HCT116 (cell line): ENCODE results near the gene ADCY10. TPM values are rescaled to one million over a fixed set of nuclear protein-coding genes. Genes with fewer than 3 reads are reported as not detected.

Experiments
- ATAC-seq: fragments of 200-7000 bp; cut with Tn5 transposase; 2 replicates; pipeline ENCODE4 v1.9.1; 2020; ENCODE audit warnings: mild to moderate bottlenecking, moderate library complexity
- BruUV-seq: library from RNA; stranded (reverse); fragments of 400-500 nt; replicated peaks from 2 replicates; lab custom pipeline; 2021; lab: Mats Ljungman, UMichigan
- CTCF ChIA-PET: fragments of 300-600 bp; sonication (Branson Sonifier 250); formaldehyde crosslinking; loops from one replicate; lab custom pipeline; 2021; ENCODE audit warnings: antibody characterized with exemption; lab: Charles Lee
- POLR2A ChIA-PET: fragments of 300-600, 350-600 bp; sonication (Branson Sonifier 250); formaldehyde crosslinking; loops from one replicate; lab custom pipeline; 2021; ENCODE audit warnings: antibody characterized with exemption; lab: Charles Lee
- RAD21 ChIA-PET, 2 experiments: fragments of 300-600 bp; sonication (Branson Sonifier 250); formaldehyde crosslinking; loops; one replicate each; lab custom pipeline; 2023; ENCODE audit warnings: low total read pairs in 2 of 2; ENCODE audit not compliant: uncharacterized antibody in 2 of 2, unreplicated experiment in 2 of 2, low non-redundant PET in 1 of 2; lab: Charles Lee
- DNase-seq: peaks from one replicate; pipeline ENCODE4 v3.0.0-alpha.2; 2010; ENCODE audit warnings: low read depth, low spot score
- H2AFZ ChIP-seq: fragments of 200-600 bp; shearing (Covaris generic), sonication (generic); 2 replicates; pipeline ENCODE4 v1.6.1; 2017; ENCODE audit warnings: low read depth, mixed run types, mixed read lengths, antibody characterized with exemption, low read length; ENCODE audit not compliant: poor library complexity, severe bottlenecking
- H3K27ac ChIP-seq: 2 replicates; pipeline ENCODE4 v1.5.1; 2012; ENCODE audit warnings: low read depth, low read length
- H3K27me3 ChIP-seq: fragments of 200-600 bp; sonication (generic); 2 replicates; pipeline ENCODE4 v1.6.1; 2016; ENCODE audit warnings: mixed run types, low read length, mixed read lengths; ENCODE audit not compliant: insufficient read depth
- H3K36me3 ChIP-seq, 2 experiments: fragments of 200-500 bp in 1 of 2; fragments of 200-600 bp in 1 of 2; sonication (Bioruptor generic) in 1 of 2; sonication (generic) in 1 of 2; 2 replicates each; pipeline versions ENCODE4 v1.5.1 to v1.6.1; 2014 to 2016; ENCODE audit warnings: low read length in 2 of 2, inconsistent platforms in 1 of 2, mixed read lengths in 1 of 2, mixed run types in 1 of 2; ENCODE audit not compliant: insufficient read depth in 2 of 2, control insufficient read depth in 1 of 2
- H3K4me1 ChIP-seq, 2 experiments: fragments of 200-600 bp in 1 of 2; sonication (generic) in 1 of 2; 2 replicates each; pipeline versions ENCODE4 v1.5.1 to v1.6.1; 2012 to 2017; ENCODE audit warnings: low read length in 2 of 2, inconsistent platforms in 1 of 2, mild to moderate bottlenecking in 1 of 2, mixed read lengths in 1 of 2, mixed run types in 1 of 2, moderate library complexity in 1 of 2; ENCODE audit not compliant: insufficient read depth in 2 of 2, control insufficient read depth in 1 of 2
- H3K4me2 ChIP-seq: fragments of 200-600 bp; sonication (generic); 2 replicates; pipeline ENCODE4 v1.6.1; 2017; ENCODE audit warnings: mixed run types, low read length, mixed read lengths
- H3K4me3 ChIP-seq, 2 experiments: fragments of 200-600 bp in 1 of 2; sonication (generic) in 1 of 2; replicated peaks in 1 of 2; 2 replicates each; pipeline ENCODE4 v1.5.1; 2011 to 2016; ENCODE audit warnings: low read length in 2 of 2, control low read depth in 1 of 2, low read depth in 1 of 2, mild to moderate bottlenecking in 1 of 2, mixed read lengths in 1 of 2, mixed run types in 1 of 2
- H3K79me2 ChIP-seq: fragments of 200-600 bp; sonication (generic); 2 replicates; pipeline ENCODE4 v1.6.1; 2017; ENCODE audit warnings: mild to moderate bottlenecking, mixed run types, low read length, moderate library complexity, mixed read lengths; ENCODE audit not compliant: insufficient read depth
- H3K9ac ChIP-seq: fragments of 200-600 bp; sonication (generic); 2 replicates; pipeline ENCODE4 v1.6.1; 2016; ENCODE audit warnings: low read length, mixed read lengths
- H3K9me2 ChIP-seq: fragments of 200-600 bp; sonication (generic), shearing (Covaris generic); 2 replicates; pipeline ENCODE4 v1.6.1; 2017; ENCODE audit warnings: mixed run types, mild to moderate bottlenecking, moderate library complexity; ENCODE audit not compliant: insufficient read depth
- H3K9me3 ChIP-seq, 2 experiments: fragments of 200-500 bp in 1 of 2; fragments of 200-600 bp in 1 of 2; sonication (Bioruptor generic) in 1 of 2; sonication (generic) in 1 of 2; 2 replicates each; pipeline ENCODE4 v1.6.1; 2014 to 2017; ENCODE audit warnings: low read length in 2 of 2, mixed read lengths in 2 of 2, inconsistent platforms in 1 of 2, low read depth in 1 of 2, mild to moderate bottlenecking in 1 of 2, mixed run types in 1 of 2, moderate library complexity in 1 of 2; ENCODE audit not compliant: control insufficient read depth in 1 of 2, insufficient read depth in 1 of 2
- H4K20me1 ChIP-seq: fragments of 200-600 bp; sonication (generic), shearing (Covaris generic); 2 replicates; pipeline ENCODE4 v1.6.1; 2017; ENCODE audit warnings: mixed run types, mild to moderate bottlenecking, moderate library complexity; ENCODE audit not compliant: insufficient read depth
- EZH2 ChIP-seq: fragments of 200-600 bp; sonication (generic); IDR thresholded peaks from 2 replicates; pipeline ENCODE4 v1.6.1; 2017; ENCODE audit warnings: antibody characterized with exemption, mixed run types
- EZH2phosphoT487 ChIP-seq: fragments of 200-600 bp; IDR thresholded peaks from 2 replicates; pipeline ENCODE4 v1.6.1; 2018; ENCODE audit warnings: antibody characterized with exemption, borderline replicate concordance
- FOSL1 ChIP-seq: IDR thresholded peaks from 2 replicates; pipeline ENCODE4 v1.6.1; 2012; ENCODE audit warnings: low read depth
- SP1 ChIP-seq: IDR thresholded peaks from 2 replicates; pipeline ENCODE4 v1.6.1; 2012; ENCODE audit warnings: low read depth
- TCF7L2 ChIP-seq: IDR thresholded peaks from 2 replicates; pipeline ENCODE4 v1.7.0; 2011; ENCODE audit warnings: borderline replicate concordance, inconsistent platforms; ENCODE audit not compliant: insufficient read depth, insufficient read length; ENCODE audit errors: extremely low read depth
- intact Hi-C: fragments of 100-400 bp; cut with micrococcal nuclease; formaldehyde crosslinking; loops from 2 replicates; pipeline ENCODE4 v1.10.0; 2022
- total RNA-seq: library from RNA; stranded (reverse); gene quantifications from one replicate; pipeline ENCODE4 v1.2.1, GENCODE V29; 2021; ENCODE audit not compliant: unreplicated experiment
- TF ChIP-seq, protein P1 (sequence below): IDR thresholded peaks from 2 replicates; pipeline ENCODE4 v1.6.1; 2012; ENCODE audit warnings: low read depth
- TF ChIP-seq, protein P2 (sequence below): IDR thresholded peaks from 2 replicates; pipeline ENCODE4 v1.6.1; 2012

Gene ADCY10
- total RNA-seq, 1 experiment from 2014 or later, result 0.30 TPM

- TF ChIP-seq, protein P1, sequence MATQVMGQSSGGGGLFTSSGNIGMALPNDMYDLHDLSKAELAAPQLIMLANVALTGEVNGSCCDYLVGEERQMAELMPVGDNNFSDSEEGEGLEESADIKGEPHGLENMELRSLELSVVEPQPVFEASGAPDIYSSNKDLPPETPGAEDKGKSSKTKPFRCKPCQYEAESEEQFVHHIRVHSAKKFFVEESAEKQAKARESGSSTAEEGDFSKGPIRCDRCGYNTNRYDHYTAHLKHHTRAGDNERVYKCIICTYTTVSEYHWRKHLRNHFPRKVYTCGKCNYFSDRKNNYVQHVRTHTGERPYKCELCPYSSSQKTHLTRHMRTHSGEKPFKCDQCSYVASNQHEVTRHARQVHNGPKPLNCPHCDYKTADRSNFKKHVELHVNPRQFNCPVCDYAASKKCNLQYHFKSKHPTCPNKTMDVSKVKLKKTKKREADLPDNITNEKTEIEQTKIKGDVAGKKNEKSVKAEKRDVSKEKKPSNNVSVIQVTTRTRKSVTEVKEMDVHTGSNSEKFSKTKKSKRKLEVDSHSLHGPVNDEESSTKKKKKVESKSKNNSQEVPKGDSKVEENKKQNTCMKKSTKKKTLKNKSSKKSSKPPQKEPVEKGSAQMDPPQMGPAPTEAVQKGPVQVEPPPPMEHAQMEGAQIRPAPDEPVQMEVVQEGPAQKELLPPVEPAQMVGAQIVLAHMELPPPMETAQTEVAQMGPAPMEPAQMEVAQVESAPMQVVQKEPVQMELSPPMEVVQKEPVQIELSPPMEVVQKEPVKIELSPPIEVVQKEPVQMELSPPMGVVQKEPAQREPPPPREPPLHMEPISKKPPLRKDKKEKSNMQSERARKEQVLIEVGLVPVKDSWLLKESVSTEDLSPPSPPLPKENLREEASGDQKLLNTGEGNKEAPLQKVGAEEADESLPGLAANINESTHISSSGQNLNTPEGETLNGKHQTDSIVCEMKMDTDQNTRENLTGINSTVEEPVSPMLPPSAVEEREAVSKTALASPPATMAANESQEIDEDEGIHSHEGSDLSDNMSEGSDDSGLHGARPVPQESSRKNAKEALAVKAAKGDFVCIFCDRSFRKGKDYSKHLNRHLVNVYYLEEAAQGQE, result no peak
- TF ChIP-seq EZH2 (no peak), SP1 (no peak), FOSL1 (no peak), TCF7L2 (no peak)
- TF ChIP-seq, protein P2, sequence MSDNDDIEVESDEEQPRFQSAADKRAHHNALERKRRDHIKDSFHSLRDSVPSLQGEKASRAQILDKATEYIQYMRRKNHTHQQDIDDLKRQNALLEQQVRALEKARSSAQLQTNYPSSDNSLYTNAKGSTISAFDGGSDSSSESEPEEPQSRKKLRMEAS, result no peak
These were observed 72.4 kb downstream of the ADCY10 start (continued) for GRCh38 chr1:167841530-167841929.

DNA sequence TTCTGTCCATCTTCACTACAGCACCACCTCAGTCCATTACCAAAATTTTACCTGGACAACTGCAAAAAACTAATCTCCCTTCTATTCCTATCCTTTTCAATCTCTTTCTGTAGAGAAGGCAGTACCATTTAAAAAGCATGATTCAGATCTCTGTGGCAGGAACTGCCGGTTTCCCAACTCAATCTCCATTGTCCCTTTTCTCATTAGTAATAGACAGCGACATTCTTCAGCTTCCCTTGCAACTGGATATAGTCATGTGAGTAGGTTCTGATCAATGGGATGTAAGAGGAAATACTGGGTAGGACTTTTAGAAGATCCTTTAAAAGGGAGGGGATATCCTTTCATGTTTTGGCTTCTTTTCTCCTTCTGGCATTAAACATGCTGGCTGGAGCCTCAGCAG lies 74.9 kb downstream of the ADCY10 start:
- DNase-seq, result no peak
- intact Hi-C loops, result no loop called here

More for the DNA sequence above, 74.9 kb downstream of the ADCY10 start:
- H3K4me2 ChIP-seq, result no peak overlapping the region
- TF ChIP-seq, protein P2, result no peak
- no peak for TF ChIP-seq EZH2
- no peak for TF ChIP-seq EZH2phosphoT487
- BruUV-seq, result no TSS peak
- no peaks in the 10 kb centered on the region for H3K4me1 ChIP-seq
- no peak overlapping the region for H3K27ac ChIP-seq
- no peaks in the 10 kb centered on the region for H3K27me3 ChIP-seq
- no peaks in the 10 kb centered on the region for H3K9me3 ChIP-seq
- no peak for ATAC-seq
- no peak overlapping the region for H3K4me3 ChIP-seq
- no peaks in the 10 kb centered on the region for H3K36me3 ChIP-seq
- ChIA-PET POLR2A (no interaction called here), RAD21 (no interaction called here), CTCF (no interaction called here)
- no peak overlapping the region for H2AFZ ChIP-seq
- no peaks in the 10 kb centered on the region for H3K79me2 ChIP-seq
- H3K9ac ChIP-seq, result no peak overlapping the region
- H4K20me1 ChIP-seq, result no peaks in the 10 kb centered on the region
- no peaks in the 10 kb centered on the region for H3K9me2 ChIP-seq
